ENCODE measurements around the gene SNRNP200. TPM values are rescaled to one million over a fixed set of nuclear protein-coding genes. Genes with fewer than 3 reads are reported as not detected.

Gene SNRNP200
- total RNA-seq, 2 donors from 2014 or later, result 84.8 to 94.7 TPM

- ATAC-seq (no peak), DNase-seq (no peak)
- intact Hi-C loops (cut with DNase I, micrococcal nuclease), result no loop called here
Measured at GRCh38 chr2:96326990-96327820, 21.9 kb upstream of the SNRNP200 start.

GRCh38 chr2:96326564-96326963 is 21.2 kb upstream of the SNRNP200 start:
- ATAC-seq, result no peak
- intact Hi-C loops (cut with DNase I, micrococcal nuclease), result no loop called here
- no peak for DNase-seq

DNA sequence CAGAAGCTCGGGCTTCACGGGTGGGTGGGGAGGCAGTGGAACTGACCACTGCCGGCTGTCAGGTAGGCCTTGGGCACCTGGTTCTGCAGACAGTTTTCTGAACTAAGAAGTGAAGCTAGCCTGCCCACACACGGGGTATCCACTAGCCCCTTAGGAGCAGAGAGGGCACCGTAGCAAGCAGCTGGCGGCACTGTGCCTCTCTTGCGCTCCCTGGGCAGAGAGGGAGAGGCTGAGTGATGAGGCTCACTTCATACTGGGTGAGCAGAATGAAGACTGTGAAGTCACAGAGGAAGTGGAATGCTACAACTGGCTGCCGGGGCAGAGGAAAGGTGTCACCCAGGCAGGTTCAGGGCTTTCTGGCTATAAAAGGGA is 20.5 kb upstream of the SNRNP200 start:
- DNase-seq, result no peak
- intact Hi-C loops (cut with DNase I, micrococcal nuclease), result no loop called here

GRCh38 chr2:96325041-96325883 is 19.9 kb upstream of the SNRNP200 start, which contains the start of gene ITPRIPL1:
Gene ITPRIPL1, plus strand, starts transcription at chr2:96325317. Its CDS starts 523 bp downstream, at chr2:96325840.
- DNase-seq, result peak in 1 of 2 donors; percentile 32
- ATAC-seq, result peak; percentile 55
- intact Hi-C loops (cut with DNase I, micrococcal nuclease), result no loop called here

More for the DNA sequence above, 20.5 kb upstream of the SNRNP200 start:
- ATAC-seq, result no peak

GRCh38 chr2:96324721-96325040 is 19.3 kb upstream of the SNRNP200 start:
- intact Hi-C loops (cut with DNase I, micrococcal nuclease), result no loop called here
- no peak for ATAC-seq
- DNase-seq, result no peak

- no peak for DNase-seq
- intact Hi-C loops (cut with DNase I, micrococcal nuclease), result no loop called here
- ATAC-seq, result no peak
Measured at GRCh38 chr2:96323849-96324248, 18.5 kb upstream of the SNRNP200 start.

- ATAC-seq (peak; percentile 50), DNase-seq (peak; percentile 33 to 49)
- intact Hi-C loops (cut with DNase I, micrococcal nuclease), result no loop called here
Measured at GRCh38 chr2:96320728-96321622, 15.6 kb upstream of the SNRNP200 start.

DNA sequence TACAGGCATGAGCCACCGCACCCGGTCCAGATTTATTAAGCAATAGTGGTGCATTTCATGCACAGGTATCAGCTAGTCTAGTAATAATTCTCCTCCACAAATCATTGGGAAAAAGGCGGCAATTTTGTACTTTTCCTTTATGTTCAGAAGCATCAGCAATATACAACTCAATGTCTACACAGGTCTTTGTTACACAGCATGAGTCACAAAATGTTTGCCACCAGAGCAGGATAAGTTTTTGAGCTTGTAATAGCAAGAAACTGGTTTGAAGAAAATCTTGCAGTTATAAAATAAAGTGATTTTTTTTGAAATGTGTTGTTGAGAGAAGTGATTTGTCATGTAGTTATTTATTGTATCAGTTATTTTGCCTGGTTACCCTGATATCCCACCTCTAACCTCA is 15.0 kb upstream of the SNRNP200 start:
- DNase-seq (no peak), ATAC-seq (no peak)
- intact Hi-C loops (cut with DNase I, micrococcal nuclease), result no loop called here

DNA sequence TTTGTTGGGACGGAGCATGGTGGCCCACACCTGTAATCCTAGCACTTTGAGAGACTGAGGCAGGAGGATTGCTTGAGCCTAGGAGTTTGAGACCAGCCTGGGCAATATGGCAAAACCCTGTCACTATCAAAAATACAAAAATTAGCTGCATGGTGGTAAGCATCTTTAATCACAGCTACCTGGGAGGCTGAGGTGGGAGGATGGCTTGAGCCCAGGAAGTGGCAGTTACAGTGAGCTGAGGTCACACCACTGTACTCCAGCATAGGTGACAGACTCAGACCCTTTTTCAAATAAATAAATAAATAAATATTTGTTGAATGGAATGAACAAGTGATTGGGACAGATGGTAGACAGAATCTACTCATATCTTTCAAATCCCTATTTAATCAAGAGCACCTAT is 14.1 kb upstream of the SNRNP200 start:
- intact Hi-C loops (cut with DNase I, micrococcal nuclease), result no loop called here
- no peak for ATAC-seq
- DNase-seq, result no peak

- ATAC-seq (no peak), DNase-seq (no peak)
- intact Hi-C loops (cut with DNase I, micrococcal nuclease), result no loop called here
Measured at GRCh38 chr2:96318723-96319122, 13.4 kb upstream of the SNRNP200 start.

GRCh38 chr2:96317584-96317997 is 12.2 kb upstream of the SNRNP200 start:
- DNase-seq (no peak), ATAC-seq (no peak)
- intact Hi-C loops (cut with DNase I, micrococcal nuclease), result no loop called here

GRCh38 chr2:96316999-96317398 is 11.7 kb upstream of the SNRNP200 start:
- no peak for DNase-seq
- ATAC-seq, result no peak
- intact Hi-C loops (cut with DNase I, micrococcal nuclease), result no loop called here

GRCh38 chr2:96315400-96316071 is 10.2 kb upstream of the SNRNP200 start:
- ATAC-seq, result no peak
- DNase-seq, result no peak
- intact Hi-C loops (cut with DNase I, micrococcal nuclease), result no loop called here

GRCh38 chr2:96315005-96315399 is 9.7 kb upstream of the SNRNP200 start:
- intact Hi-C loops (cut with DNase I, micrococcal nuclease), result no loop called here
- ATAC-seq, result no peak

DNA sequence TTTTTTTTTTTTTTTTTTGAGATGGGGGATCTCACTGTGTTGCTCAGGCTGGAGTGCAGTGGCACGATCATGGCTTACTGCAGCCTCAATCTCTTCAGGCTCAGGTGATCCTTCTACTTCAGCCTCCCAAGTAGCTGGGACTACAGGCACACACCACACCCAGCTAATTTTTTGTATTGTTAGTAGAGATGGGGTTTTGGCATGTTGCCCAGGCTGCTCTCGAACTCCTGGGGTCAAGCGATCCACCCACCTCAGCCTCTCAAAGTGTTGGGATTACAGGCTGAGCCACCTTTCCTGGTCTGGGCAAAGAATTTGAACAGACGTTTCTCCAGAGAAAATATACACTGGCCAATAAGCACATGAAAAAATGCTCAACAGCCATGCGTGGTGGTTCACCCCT is 2.9 kb upstream of the SNRNP200 start:
- intact Hi-C loops (cut with DNase I, micrococcal nuclease), result no loop called here
- DNase-seq, result no peak
- no peak for ATAC-seq

More at GRCh38 chr2:96315005-96315399, 9.7 kb upstream of the SNRNP200 start:
- DNase-seq, result no peak

GRCh38 chr2:96306370-96306769 is 1.0 kb upstream of the SNRNP200 start:
- no peak for DNase-seq
- intact Hi-C loops (cut with DNase I, micrococcal nuclease), result no loop called here

DNA sequence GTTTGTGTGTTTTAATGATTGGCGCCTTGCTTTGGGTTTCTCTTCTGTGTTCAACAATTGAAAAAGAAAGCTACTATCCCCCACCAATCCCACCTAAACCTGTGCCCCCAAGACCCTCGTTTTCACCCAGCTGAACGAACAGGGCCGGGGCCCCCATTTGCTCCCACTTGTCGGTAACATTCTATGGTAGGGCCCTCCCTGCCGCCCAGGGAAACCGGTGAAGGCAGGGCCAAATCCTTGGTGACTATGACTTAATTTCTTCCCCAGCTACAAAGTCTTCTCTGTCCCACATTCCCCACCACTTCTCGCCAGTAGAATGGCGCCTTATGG is 598 bp upstream of the SNRNP200 start:
- ATAC-seq (peak; percentile 4), DNase-seq (no peak)
- intact Hi-C loops (cut with DNase I, micrococcal nuclease), result no loop called here

More at GRCh38 chr2:96306370-96306769, 1.0 kb upstream of the SNRNP200 start:
- no peak for ATAC-seq

- intact Hi-C loops (cut with DNase I, micrococcal nuclease), result no loop called here
- ATAC-seq, result no peak
- no peak for DNase-seq
Measured at GRCh38 chr2:96304606-96305005, 740 bp downstream of the SNRNP200 start.

- intact Hi-C loops (cut with DNase I, micrococcal nuclease), result no loop called here
- DNase-seq, result no peak
- no peak for ATAC-seq
Measured at GRCh38 chr2:96301865-96302264, 3.5 kb downstream of the SNRNP200 start.
